Measurements from ENCODE around the gene HOXA6.

DNA sequence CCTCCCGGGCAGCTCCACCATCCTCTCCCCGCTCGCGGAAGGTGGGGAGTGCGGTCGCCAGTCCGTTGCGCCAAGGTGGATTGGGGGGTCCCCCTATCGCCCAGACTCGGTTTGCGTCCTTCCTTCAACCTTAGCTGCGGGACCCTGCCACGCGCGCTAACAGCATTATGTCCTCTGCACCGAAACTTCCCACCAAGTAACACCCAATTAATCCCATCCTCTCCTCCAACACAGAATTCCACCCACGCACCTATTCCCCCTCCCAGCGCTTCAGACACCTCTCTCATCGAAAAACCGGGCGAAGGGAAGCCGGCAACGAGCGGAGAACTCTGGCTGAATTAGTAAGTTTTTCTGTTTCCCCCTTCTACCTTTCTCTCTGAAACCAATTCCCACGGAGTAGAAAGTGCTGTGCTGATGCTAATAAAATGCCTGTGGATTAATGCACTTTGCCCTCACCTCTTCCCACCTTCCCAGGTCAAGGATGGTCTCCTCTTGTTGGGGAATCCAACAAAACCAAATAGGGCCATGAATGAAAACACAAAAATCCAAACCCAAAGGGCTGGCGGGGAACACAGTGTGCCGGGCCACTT, 3.9 kb upstream of the HOXA6 start:
- TF ChIP-seq GABPA (IDR thresholded peaks at IDR 0.05 in 1 of 2, conservative IDR thresholded peaks at IDR 0.05 in 1 of 2) (no peak), YY1 (IDR thresholded peaks at IDR 0.05) (no peak), RAD21 (IDR thresholded peaks at IDR 0.05) (no peak)
- TF ChIP-seq, protein P1, sequence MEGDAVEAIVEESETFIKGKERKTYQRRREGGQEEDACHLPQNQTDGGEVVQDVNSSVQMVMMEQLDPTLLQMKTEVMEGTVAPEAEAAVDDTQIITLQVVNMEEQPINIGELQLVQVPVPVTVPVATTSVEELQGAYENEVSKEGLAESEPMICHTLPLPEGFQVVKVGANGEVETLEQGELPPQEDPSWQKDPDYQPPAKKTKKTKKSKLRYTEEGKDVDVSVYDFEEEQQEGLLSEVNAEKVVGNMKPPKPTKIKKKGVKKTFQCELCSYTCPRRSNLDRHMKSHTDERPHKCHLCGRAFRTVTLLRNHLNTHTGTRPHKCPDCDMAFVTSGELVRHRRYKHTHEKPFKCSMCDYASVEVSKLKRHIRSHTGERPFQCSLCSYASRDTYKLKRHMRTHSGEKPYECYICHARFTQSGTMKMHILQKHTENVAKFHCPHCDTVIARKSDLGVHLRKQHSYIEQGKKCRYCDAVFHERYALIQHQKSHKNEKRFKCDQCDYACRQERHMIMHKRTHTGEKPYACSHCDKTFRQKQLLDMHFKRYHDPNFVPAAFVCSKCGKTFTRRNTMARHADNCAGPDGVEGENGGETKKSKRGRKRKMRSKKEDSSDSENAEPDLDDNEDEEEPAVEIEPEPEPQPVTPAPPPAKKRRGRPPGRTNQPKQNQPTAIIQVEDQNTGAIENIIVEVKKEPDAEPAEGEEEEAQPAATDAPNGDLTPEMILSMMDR (IDR thresholded peaks at IDR 0.05; ENCODE audit: low read depth, low read length, missing input control): no peak
